ENCODE results near the gene L1CAM. TPM values are rescaled to one million over a fixed set of nuclear protein-coding genes. Genes with fewer than 3 reads are reported as not detected.
A peak's percentile ranks its signal among the peaks of the same experiment; 100 is the strongest.

L1CAM gene
- polyA plus RNA-seq, 1 donor: 22.5 TPM

- no CpG with 5 or more reads among the region's 50 CpGs for WGBS (ENCODE audit: insufficient coverage, low lambda C conversion rate)
- no peaks in the 10 kb centered on the region for H3K4me1 ChIP-seq (ENCODE audit: control insufficient read depth, insufficient read depth, low read length)
- H3K4me3 ChIP-seq (ENCODE audit: low read length): no peak overlapping the region
- no peaks in the 10 kb centered on the region for H3K36me3 ChIP-seq (ENCODE audit: control insufficient read depth, insufficient read depth, low read length)
- peaks cover 46% of the 10 kb centered on the region for H3K27me3 ChIP-seq (ENCODE audit: control insufficient read depth, insufficient read depth, low read length)
- no peak overlapping the region for H3K27ac ChIP-seq (ENCODE audit: low read length)
- H3K9me3 ChIP-seq (ENCODE audit: control insufficient read depth, low read depth, low read length): no peaks in the 10 kb centered on the region
- DNase-seq: no peak
Measured at GRCh38 chrX:153828723-153829548, 57.0 kb downstream of the L1CAM start.

DNA sequence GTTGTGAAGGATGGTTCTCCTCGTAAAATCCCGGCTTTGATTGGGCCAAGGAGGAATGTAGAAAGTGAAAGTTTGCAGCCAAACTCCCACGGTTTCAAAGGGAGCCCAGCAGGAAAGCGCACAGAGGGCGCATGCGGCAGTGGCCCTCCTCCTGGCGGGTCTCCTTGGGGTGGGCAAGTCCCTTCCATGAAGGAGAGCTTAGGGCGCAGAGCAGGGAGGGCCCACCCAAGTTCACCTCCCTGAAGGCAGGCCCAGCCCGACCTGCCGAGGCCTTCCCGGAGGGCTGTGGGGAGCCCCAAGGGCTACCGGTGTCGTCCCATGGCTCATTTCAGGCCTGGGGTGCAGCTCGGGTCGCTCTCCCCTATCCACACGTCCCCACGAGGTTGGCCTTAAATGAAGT is 57.7 kb downstream of the L1CAM start:
- Histone ChIP-seq H3K27ac (ENCODE audit: low read length) (no peak overlapping the region), H3K36me3 (ENCODE audit: control insufficient read depth, insufficient read depth, low read length) (no peaks in the 10 kb centered on the region)
- no CpG with 5 or more reads among the region's 17 CpGs for WGBS (ENCODE audit: insufficient coverage, low lambda C conversion rate)

GRCh38 chrX:153827903-153828302 is 58.1 kb downstream of the L1CAM start:
- WGBS (ENCODE audit: insufficient coverage, low lambda C conversion rate): no CpG with 5 or more reads among the region's 9 CpGs
- DNase-seq: no peak
- Histone ChIP-seq H3K36me3 (ENCODE audit: control insufficient read depth, insufficient read depth, low read length) (no peaks in the 10 kb centered on the region), H3K27ac (ENCODE audit: low read length) (no peak overlapping the region), H3K4me3 (ENCODE audit: low read length) (no peak overlapping the region), H3K4me1 (ENCODE audit: control insufficient read depth, insufficient read depth, low read length) (no peaks in the 10 kb centered on the region), H3K9me3 (ENCODE audit: control insufficient read depth, low read depth, low read length) (no peaks in the 10 kb centered on the region), H3K27me3 (ENCODE audit: control insufficient read depth, insufficient read depth, low read length) (peaks cover 43% of the 10 kb centered on the region)

More for the DNA sequence above, 57.7 kb downstream of the L1CAM start:
- Histone ChIP-seq H3K4me3 (ENCODE audit: low read length) (no peak overlapping the region), H3K9me3 (ENCODE audit: control insufficient read depth, low read depth, low read length) (no peaks in the 10 kb centered on the region), H3K27me3 (ENCODE audit: control insufficient read depth, insufficient read depth, low read length) (peaks cover 46% of the 10 kb centered on the region), H3K4me1 (ENCODE audit: control insufficient read depth, insufficient read depth, low read length) (no peaks in the 10 kb centered on the region)
- no peak for DNase-seq

- H3K9me3 ChIP-seq (ENCODE audit: control insufficient read depth, low read depth, low read length): no peaks in the 10 kb centered on the region
- no peaks in the 10 kb centered on the region for H3K4me1 ChIP-seq (ENCODE audit: control insufficient read depth, insufficient read depth, low read length)
- H3K27ac ChIP-seq (ENCODE audit: low read length): no peak overlapping the region
- no peak for DNase-seq
- WGBS (ENCODE audit: insufficient coverage, low lambda C conversion rate): no CpG with 5 or more reads among the region's 3 CpGs
- H3K36me3 ChIP-seq (ENCODE audit: control insufficient read depth, insufficient read depth, low read length): no peaks in the 10 kb centered on the region
- peaks cover 35% of the 10 kb centered on the region for H3K27me3 ChIP-seq (ENCODE audit: control insufficient read depth, insufficient read depth, low read length)
- no peak overlapping the region for H3K4me3 ChIP-seq (ENCODE audit: low read length)
Measured at GRCh38 chrX:153827016-153827415, 59.0 kb downstream of the L1CAM start.

DNA sequence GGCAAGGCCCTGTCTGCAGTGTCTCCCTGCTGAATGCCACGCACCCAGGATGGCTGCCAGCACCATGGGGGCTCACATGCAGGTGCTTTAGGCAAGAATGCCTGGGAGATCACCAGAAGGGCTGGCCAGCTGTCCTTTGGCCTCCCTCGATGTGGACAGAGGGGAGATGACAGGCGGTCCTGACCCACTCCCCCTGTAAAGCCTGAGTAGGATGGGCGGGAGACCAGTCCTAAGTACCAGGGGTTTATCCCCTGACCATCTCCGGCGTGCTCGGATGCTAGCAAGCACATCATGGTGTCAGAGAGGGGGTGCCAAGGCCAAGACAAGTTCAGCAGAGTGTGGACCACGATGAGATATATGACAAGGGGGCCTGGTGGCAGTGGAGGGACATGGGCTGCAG is 60.9 kb downstream of the L1CAM start:
- Histone ChIP-seq H3K4me1 (ENCODE audit: control insufficient read depth, insufficient read depth, low read length) (no peaks in the 10 kb centered on the region), H3K4me3 (ENCODE audit: low read length) (no peak overlapping the region), H3K27ac (ENCODE audit: low read length) (no peak overlapping the region), H3K9me3 (ENCODE audit: control insufficient read depth, low read depth, low read length) (no peaks in the 10 kb centered on the region), H3K36me3 (ENCODE audit: control insufficient read depth, insufficient read depth, low read length) (no peaks in the 10 kb centered on the region), H3K27me3 (ENCODE audit: control insufficient read depth, insufficient read depth, low read length) (peaks cover 25% of the 10 kb centered on the region)
- no peak for DNase-seq
- no CpG with 5 or more reads among the region's 8 CpGs for WGBS (ENCODE audit: insufficient coverage, low lambda C conversion rate)

DNA sequence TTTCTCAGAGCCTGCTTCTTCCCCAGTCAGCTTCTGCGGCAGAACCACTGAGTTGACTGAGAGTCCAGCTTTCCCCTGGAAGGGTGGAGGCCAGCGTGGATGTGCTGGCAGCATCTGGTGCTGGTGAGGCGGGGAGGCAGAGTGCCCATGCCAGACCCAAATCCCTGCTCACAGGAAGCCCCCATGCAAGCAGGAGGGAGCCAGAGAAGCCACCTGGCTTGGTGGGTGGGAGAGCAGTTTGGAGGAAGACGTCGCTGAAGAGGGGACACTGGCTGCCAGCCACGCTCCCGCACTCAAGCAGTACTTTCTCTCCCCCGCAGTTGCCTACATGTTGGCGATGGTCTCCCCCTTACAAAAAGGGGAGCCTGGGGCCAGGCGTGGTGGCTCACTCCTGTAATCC is 61.6 kb downstream of the L1CAM start:
- no peak overlapping the region for H3K4me3 ChIP-seq (ENCODE audit: low read length)
- no peaks in the 10 kb centered on the region for H3K9me3 ChIP-seq (ENCODE audit: control insufficient read depth, low read depth, low read length)
- peaks cover 24% of the 10 kb centered on the region for H3K27me3 ChIP-seq (ENCODE audit: control insufficient read depth, insufficient read depth, low read length)
- no peak for DNase-seq
- H3K4me1 ChIP-seq (ENCODE audit: control insufficient read depth, insufficient read depth, low read length): peaks cover 4% of the 10 kb centered on the region
- H3K36me3 ChIP-seq (ENCODE audit: control insufficient read depth, insufficient read depth, low read length): no peaks in the 10 kb centered on the region
- H3K27ac ChIP-seq (ENCODE audit: low read length): no peak overlapping the region
- WGBS (ENCODE audit: insufficient coverage, low lambda C conversion rate): no CpG with 5 or more reads among the region's 10 CpGs

DNA sequence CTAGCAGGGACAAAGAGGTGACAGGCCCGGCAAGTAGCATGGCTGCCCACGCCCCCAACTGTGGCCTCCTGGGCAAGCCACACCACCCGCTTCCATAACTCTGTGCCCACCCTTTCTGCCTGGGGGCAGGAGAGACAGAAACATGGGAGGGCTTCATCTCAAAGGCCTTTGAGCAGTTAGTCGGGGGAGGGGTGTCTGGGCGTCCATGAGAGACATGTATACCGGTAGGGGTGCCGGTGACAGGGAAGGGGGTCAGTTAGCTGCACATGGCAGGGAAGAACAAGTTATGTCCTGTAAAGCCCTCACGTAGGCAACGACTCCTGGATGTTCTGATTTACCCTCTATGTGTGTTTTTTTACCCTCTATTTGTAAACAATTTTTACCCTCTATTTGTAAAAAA is 64.9 kb downstream of the L1CAM start:
- Histone ChIP-seq H3K4me1 (ENCODE audit: control insufficient read depth, insufficient read depth, low read length) (peaks cover 4% of the 10 kb centered on the region), H3K27ac (ENCODE audit: low read length) (no peak overlapping the region), H3K4me3 (ENCODE audit: low read length) (no peak overlapping the region), H3K9me3 (ENCODE audit: control insufficient read depth, low read depth, low read length) (no peaks in the 10 kb centered on the region), H3K27me3 (ENCODE audit: control insufficient read depth, insufficient read depth, low read length) (peaks cover 7% of the 10 kb centered on the region), H3K36me3 (ENCODE audit: control insufficient read depth, insufficient read depth, low read length) (no peaks in the 10 kb centered on the region)
- WGBS (ENCODE audit: insufficient coverage, low lambda C conversion rate): no CpG with 5 or more reads among the region's 9 CpGs
- DNase-seq: no peak

GRCh38 chrX:153820601-153821000 is 65.4 kb downstream of the L1CAM start:
- Histone ChIP-seq H3K4me3 (ENCODE audit: low read length) (no peak overlapping the region), H3K9me3 (ENCODE audit: control insufficient read depth, low read depth, low read length) (no peaks in the 10 kb centered on the region), H3K4me1 (ENCODE audit: control insufficient read depth, insufficient read depth, low read length) (peaks cover 4% of the 10 kb centered on the region), H3K27me3 (ENCODE audit: control insufficient read depth, insufficient read depth, low read length) (peaks cover 7% of the 10 kb centered on the region), H3K27ac (ENCODE audit: low read length) (no peak overlapping the region), H3K36me3 (ENCODE audit: control insufficient read depth, insufficient read depth, low read length) (no peaks in the 10 kb centered on the region)
- no peak for DNase-seq
- no CpG with 5 or more reads among the region's 7 CpGs for WGBS (ENCODE audit: insufficient coverage, low lambda C conversion rate)

- peak in 1 of 2 donors; percentile 7 for DNase-seq
- WGBS (ENCODE audit: insufficient coverage, low lambda C conversion rate): no CpG with 5 or more reads among the region's 23 CpGs
- Histone ChIP-seq H3K36me3 (ENCODE audit: control insufficient read depth, insufficient read depth, low read length) (no peaks in the 10 kb centered on the region), H3K9me3 (ENCODE audit: control insufficient read depth, low read depth, low read length) (no peaks in the 10 kb centered on the region), H3K27ac (ENCODE audit: low read length) (no peak overlapping the region), H3K27me3 (ENCODE audit: control insufficient read depth, insufficient read depth, low read length) (peaks cover 7% of the 10 kb centered on the region), H3K4me3 (ENCODE audit: low read length) (peak overlapping the region; percentile 26), H3K4me1 (ENCODE audit: control insufficient read depth, insufficient read depth, low read length) (peaks cover 4% of the 10 kb centered on the region)
Measured at GRCh38 chrX:153819384-153820040, 66.5 kb downstream of the L1CAM start.

GRCh38 chrX:153818571-153819383 is 67.2 kb downstream of the L1CAM start:
- peak in 1 of 2 donors; percentile 30 for DNase-seq
- WGBS (ENCODE audit: insufficient coverage, low lambda C conversion rate): no CpG with 5 or more reads among the region's 67 CpGs
- peak overlapping the region; percentile 26 for H3K4me3 ChIP-seq (ENCODE audit: low read length)
- no peaks in the 10 kb centered on the region for H3K9me3 ChIP-seq (ENCODE audit: control insufficient read depth, low read depth, low read length)
- H3K36me3 ChIP-seq (ENCODE audit: control insufficient read depth, insufficient read depth, low read length): no peaks in the 10 kb centered on the region
- H3K27me3 ChIP-seq (ENCODE audit: control insufficient read depth, insufficient read depth, low read length): peaks cover 7% of the 10 kb centered on the region
- peaks cover 4% of the 10 kb centered on the region for H3K4me1 ChIP-seq (ENCODE audit: control insufficient read depth, insufficient read depth, low read length)
- no peak overlapping the region for H3K27ac ChIP-seq (ENCODE audit: low read length)

Data from large intestine (tissue), 3 donors.